ENCODE data around the gene ATP5F1D.

Gene ATP5F1D

GRCh38 chr19:1248139-1248785 lies 6.7 kb downstream of the ATP5F1D start, which contains the start of gene MIDN:
Gene MIDN (plus strand): TSS chr19:1248583. CDS start chr19:1250297, 1,714 bp downstream.
- peak; percentile 75 for DNase-seq

GRCh38 chr19:1248786-1249297 lies 7.3 kb downstream of the ATP5F1D start:
- peak; percentile 86 for DNase-seq

DNA sequence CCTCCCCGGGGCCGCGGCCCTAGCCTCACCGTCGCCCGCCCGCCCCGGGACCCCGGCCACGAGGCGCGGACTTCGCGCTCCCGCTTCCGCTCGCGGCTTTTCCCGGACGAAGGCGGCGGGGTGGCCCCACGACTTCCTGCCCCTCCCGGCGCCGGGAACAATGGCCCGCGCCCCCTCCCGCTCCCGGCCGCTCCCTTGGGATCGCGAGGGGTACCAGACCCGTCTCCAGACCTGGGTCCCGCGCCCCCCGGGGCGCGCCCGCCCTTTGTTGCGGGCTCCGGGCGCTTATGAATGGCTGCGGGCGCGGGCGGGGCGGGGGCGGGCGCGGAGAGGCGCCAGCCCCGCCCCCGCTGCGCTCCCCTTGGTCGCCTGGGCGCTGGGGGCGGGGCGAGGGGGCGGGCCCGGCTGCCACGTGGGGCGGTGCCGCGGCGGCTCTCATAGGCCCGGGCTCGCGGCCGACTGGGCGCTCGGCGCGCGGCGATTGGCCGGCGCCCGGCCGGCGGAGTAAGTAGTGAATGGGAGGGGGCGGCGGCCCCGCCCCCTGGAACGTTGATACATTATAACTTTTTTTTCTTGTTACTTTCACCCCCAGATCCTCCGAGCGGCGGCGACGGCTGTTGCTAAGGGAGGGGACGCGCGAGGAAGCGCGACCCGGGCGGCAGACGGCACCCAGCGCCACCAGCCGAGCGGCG lies 7.9 kb downstream of the ATP5F1D start:
- peak; percentile 96 for DNase-seq

DNA sequence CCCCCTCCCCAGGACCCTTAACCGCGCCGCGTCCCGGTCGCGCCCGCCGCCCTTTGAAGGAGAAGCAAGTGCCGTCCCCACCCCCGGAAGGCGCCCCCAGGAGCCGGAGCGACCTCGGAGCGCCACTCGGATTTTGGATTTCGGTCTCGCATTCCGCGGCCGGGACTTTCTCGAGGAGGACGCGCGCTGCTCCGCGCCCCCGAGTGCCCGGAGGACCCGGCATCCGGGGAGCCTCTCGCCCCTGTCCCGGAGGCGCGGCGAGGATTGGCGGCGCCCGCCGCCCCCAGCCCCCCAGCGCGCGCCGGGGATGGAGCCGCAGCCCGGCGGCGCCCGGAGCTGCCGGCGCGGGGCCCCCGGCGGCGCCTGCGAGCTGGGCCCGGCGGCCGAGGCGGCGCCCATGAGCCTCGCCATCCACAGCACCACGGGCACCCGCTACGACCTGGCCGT lies 8.5 kb downstream of the ATP5F1D start:
- no peak for DNase-seq

- peak; percentile 58 for DNase-seq
These were observed 9.1 kb downstream of the ATP5F1D start for GRCh38 chr19:1250437-1251260.

- DNase-seq = no peak
These were observed 10.0 kb downstream of the ATP5F1D start for GRCh38 chr19:1251330-1252220.

DNA sequence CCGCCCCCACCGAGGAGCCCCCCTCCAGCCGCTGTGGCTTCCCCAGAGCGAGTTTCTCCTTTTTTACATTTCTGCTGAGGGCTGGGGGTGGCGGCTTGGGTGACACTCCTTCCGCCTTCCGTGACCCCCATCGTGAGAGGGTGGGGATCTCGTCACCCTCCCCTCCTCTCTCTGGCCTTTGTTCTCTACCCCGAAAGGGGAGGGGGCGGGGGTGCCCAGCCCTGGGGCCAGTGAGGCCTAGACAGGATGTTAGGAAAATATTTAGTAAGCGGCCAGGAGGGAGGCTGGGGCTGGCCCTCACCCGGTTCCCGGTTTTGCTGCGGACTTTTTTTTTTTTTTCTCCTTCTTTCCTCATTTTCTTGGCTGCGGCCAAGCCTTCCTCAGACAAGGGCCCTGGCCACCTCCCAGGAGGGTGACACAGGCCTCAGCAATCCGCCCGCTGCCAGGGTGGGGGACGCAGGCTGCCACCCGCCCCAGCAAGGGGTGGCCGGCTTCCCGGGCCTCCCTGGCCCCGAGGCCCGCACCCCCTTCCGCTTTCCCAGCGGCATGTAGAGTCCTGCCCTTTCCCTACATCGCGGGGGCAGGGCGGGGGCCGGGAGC lies 10.8 kb downstream of the ATP5F1D start:
- DNase-seq = peak; percentile 53

- peak; percentile 83 for DNase-seq
These were observed 11.4 kb downstream of the ATP5F1D start for GRCh38 chr19:1252821-1253513.

GRCh38 chr19:1253514-1254080 lies 12.0 kb downstream of the ATP5F1D start:
- DNase-seq = no peak

- no peak for DNase-seq
These were observed 12.6 kb downstream of the ATP5F1D start for GRCh38 chr19:1254081-1254527.

DNA sequence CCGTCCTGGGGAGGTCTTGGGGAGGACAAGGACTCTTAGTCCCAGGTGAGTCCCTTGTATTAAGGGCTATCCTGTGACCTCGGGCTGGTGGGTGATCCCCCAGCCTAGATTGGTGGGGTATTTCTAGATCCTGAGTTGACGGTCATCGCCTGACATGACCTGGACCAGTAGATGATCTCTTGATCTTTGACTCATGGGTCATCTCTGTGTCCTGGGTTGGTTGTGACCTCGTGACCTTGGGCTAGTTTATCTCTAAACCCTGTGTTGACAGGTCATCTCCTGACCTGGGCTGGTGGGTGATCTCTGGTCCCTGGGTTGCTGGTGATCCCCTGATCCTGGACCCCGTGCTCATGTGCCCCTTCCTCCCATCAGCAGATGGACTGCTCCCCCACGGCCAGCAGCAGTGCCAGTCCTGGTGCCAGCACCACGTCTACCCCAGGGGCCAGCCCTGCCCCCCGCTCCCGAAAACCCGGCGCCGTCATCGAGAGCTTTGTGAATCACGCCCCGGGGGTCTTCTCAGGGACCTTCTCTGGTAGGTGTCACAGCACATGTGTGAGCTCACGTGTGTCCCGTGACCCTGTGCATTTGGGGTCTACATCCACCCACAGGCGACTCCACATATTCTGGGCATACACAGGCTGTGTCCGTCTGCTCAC lies 13.1 kb downstream of the ATP5F1D start:
- DNase-seq = no peak

GRCh38 chr19:1255186-1256161 lies 13.9 kb downstream of the ATP5F1D start:
- no peak for DNase-seq

DNA sequence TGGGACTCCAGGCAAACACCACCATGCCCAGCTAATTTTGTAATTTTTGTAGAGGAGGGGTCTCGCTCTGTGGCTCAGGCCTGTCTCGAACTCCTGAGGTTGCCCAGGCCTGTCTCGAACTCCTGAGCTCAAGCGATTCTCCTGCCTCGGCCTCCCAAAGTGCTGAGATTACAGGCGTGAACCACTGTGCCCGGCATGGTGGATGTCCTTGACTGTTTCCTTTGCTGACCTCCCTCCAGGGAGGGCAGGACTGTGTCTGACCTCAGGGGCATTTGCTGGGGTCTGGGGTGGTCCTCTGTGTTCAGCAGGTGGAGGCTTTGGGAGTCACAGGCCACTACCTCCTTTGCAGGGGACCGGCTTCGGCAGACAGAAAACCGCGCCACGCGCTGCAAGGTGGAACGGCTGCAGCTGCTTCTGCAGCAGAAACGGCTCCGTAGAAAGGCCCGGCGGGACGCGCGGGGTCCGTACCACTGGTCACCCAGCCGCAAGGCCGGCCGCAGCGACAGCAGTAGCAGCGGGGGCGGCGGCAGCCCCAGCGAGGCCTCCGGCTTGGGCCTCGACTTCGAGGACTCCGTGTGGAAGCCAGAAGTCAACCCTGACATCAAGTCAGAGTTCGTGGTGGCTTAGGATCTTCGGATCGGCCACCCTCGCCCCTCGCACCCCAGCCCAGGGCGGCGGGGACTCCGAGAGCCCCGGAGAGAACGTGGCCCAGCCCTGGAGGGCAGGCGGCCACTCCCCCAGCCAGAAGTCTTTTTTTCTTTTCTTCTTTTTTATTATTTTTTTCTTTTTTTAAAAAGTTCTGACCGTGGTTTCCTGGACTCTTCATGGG lies 15.3 kb downstream of the ATP5F1D start:
- no peak for DNase-seq

GRCh38 chr19:1257475-1258162 lies 16.1 kb downstream of the ATP5F1D start:
- DNase-seq = no peak

DNA sequence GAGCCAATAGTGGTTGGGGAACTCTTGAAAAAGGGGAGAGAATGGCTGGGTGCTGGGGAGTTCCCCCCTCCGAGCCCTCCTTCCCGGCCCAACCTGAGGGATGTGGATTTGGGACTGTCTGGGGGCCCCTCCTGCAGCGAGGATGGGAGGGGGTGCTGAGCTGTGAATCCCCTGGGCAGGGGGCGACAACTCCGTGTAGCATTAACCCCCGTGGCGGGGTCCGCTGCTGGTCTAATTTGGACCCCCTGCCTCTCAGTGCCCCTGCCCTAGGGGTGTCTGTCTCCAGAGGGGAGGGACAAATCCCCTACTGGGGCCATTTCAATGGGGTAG lies 16.6 kb downstream of the ATP5F1D start:
- DNase-seq = no peak

DNA sequence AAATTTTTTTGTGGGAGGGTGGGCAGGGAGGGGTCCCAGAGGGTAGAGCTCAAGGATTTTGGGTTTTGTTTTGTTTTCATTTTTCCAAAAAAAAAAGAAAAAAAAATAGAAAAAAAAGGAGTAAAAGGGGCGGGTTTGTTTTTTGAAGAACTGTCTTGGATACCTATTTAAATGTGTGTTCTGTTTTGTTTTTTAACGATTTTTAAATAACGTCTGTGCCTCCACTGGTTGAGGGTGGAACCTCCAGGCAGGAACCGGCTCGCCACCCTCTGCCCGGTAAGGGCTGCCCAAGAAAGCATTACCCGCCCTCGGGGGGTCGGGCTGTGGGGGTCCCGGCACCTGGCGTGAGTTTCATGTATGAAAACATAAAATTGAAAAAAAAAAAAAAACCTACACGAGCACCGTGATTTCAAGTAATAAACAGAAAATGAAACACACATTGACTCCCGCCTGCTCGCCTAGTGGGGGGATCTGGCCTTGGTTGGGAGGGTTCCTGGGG lies 17.2 kb downstream of the ATP5F1D start:
- DNase-seq = no peak

DNA sequence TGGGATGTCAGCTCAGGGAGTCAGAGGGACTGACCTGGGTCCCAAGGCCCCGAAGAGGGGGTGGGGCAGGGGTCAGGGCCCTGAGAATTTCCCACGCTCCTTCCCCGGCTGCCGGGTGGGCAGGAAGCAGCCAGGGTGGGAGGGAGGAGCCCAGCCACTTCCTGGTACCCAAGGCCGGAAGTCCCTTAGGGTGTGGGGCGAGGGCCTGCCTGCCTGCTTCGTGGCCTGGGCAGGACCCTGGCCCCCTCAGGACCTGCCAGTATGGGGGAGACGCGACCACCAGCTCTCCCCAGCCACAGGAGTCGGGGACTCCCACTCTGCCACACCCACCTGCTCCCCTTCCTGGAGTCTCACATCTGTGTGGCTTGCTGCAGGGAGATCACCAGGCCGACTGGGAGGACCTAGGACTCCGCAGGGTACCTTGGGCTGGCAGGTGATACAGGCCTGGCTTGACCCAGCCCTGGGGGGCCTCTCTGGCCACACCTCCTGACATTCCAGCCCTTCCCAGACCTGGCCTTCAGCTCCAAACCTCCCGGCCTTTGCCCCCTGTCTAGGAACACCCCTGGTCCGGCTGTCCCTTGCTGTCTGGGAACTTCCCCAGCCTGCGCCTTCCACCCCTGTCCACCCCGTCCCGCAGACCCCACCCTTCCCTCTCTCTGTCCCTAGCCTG lies 17.8 kb downstream of the ATP5F1D start:
- DNase-seq = peak; percentile 45

All from activated gamma-delta T cell (primary cell).